Effector memory CD8-positive, alpha-beta T cell (primary cell): Measurements from ENCODE around the gene NNMT.
A peak's percentile ranks its signal among the peaks of the same experiment; 100 is the strongest.

Experiments used
- ATAC-seq: fragments of 150-1000 bp; cut with Tn5 transposase; replicated peaks from 2 replicates; pipeline ENCODE4 v1.10.0; 2021; ENCODE audit warnings: mild to moderate bottlenecking, moderate library complexity
- DNase-seq, 3 experiments: peaks; one replicate each; pipeline ENCODE4 v3.0.0; 2021
- H3K27ac Mint-ChIP-seq, 2 donors: one replicate each; pipeline ENCODE4 v1.8.0; 2022; ENCODE audit warnings: mild to moderate bottlenecking in 2 of 2, mixed read lengths in 2 of 2, moderate library complexity in 2 of 2
- H3K27me3 Mint-ChIP-seq, 2 donors: one replicate each; pipeline ENCODE4 v1.8.0; 2022; ENCODE audit warnings: mixed read lengths in 2 of 2
- H3K36me3 Mint-ChIP-seq: one replicate; pipeline ENCODE4 v1.8.0; 2022; ENCODE audit warnings: mild to moderate bottlenecking, moderate library complexity, mixed read lengths; ENCODE audit not compliant: insufficient read depth
- H3K4me1 Mint-ChIP-seq, 2 donors: one replicate each; pipeline ENCODE4 v1.8.0; 2022; ENCODE audit warnings: low read depth in 2 of 2, mixed read lengths in 2 of 2
- H3K4me3 Mint-ChIP-seq, 2 donors: one replicate each; pipeline ENCODE4 v1.8.0; 2022; ENCODE audit warnings: mild to moderate bottlenecking in 2 of 2, mixed read lengths in 2 of 2, moderate library complexity in 2 of 2
- H3K9me3 Mint-ChIP-seq, 2 donors: one replicate each; pipeline ENCODE4 v1.8.0; 2022; ENCODE audit warnings: mixed read lengths in 2 of 2

The NNMT gene

DNA sequence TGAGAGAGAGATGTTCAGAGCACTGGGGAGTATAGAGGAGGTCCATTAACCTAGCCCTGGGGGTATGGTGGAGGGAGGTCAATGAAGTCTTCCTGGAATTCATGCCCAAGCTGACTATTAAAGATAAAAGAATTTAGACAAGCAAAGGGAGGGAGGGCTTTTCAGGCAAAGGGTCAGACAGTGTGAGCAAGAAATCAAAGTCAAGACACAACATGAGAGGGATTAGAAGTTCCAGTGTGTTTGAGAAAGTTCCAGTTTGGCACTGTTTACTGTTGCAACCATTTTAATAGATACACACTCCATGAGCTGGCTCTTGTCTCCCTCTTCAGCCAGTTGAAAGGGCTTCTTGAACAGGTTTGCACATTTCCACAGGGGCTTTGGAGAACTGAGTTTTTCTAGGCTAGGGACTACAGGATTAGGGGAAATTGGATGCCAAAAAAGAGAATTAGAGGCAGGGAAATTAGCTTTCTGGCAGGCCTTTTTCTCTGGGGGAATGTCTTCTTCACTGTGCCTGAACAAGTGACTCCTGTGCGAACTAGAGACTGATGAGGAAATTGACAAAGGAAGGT lies 14.7 kb upstream of the NNMT start:
- DNase-seq: no peak
- no peaks in the 10 kb centered on the region for H3K9me3 Mint-ChIP-seq
- H3K36me3 Mint-ChIP-seq: no peaks in the 10 kb centered on the region
- H3K4me3 Mint-ChIP-seq: no peak overlapping the region
- ATAC-seq: no peak
- H3K27me3 Mint-ChIP-seq: peaks cover 40 to 41% of the 10 kb centered on the region in 2 donors
- H3K27ac Mint-ChIP-seq: no peak overlapping the region
- no peaks in the 10 kb centered on the region for H3K4me1 Mint-ChIP-seq

DNA sequence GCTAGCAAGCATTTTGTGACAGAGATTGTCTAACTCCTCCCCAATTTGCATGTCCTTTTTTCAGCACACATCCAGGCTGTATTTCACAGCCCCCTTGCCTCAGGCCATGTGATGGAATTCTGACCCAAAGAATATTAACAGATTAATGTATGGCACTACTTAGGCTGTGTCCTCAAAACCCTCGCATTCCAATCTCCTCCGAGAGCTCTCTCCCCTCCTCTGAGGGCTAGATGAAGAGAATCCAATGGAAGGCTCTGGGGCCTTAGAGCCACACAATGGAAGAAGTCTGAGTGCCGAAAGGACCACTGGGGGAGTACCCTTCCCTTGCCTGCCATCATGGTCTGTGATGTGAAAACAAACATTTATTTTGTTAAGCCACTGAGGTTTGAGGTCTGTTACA lies 13.7 kb upstream of the NNMT start:
- Mint-ChIP-seq H3K9me3 (no peaks in the 10 kb centered on the region), H3K4me1 (no peaks in the 10 kb centered on the region), H3K4me3 (no peak overlapping the region), H3K27me3 (peaks cover 36 to 37% of the 10 kb centered on the region in 2 donors), H3K36me3 (no peaks in the 10 kb centered on the region), H3K27ac (no peak overlapping the region)
- ATAC-seq: no peak
- no peak for DNase-seq

DNA sequence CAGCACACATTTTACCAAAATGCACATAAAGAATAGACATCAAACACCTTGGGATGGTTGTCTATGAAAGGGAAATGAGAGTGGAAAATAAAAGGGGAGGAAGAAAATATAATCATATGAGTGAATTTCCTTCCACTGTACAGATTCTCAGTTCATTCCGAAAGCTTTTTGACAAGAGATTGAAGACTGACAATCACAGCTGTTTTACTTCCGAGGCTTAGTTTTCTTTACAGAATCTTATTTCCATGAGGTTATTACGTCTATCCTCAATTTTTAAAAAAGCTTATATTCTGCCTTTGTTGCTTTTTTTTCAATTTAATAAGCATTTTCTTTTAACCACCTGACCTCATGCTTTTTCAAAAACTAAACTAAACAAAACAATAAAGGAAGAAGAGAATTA lies 12.8 kb upstream of the NNMT start:
- Mint-ChIP-seq H3K4me3 (no peak overlapping the region), H3K27ac (no peak overlapping the region), H3K4me1 (no peaks in the 10 kb centered on the region), H3K27me3 (peaks cover 32% of the 10 kb centered on the region in 2 donors), H3K36me3 (no peaks in the 10 kb centered on the region), H3K9me3 (no peaks in the 10 kb centered on the region)
- no peak for DNase-seq
- ATAC-seq: no peak

DNA sequence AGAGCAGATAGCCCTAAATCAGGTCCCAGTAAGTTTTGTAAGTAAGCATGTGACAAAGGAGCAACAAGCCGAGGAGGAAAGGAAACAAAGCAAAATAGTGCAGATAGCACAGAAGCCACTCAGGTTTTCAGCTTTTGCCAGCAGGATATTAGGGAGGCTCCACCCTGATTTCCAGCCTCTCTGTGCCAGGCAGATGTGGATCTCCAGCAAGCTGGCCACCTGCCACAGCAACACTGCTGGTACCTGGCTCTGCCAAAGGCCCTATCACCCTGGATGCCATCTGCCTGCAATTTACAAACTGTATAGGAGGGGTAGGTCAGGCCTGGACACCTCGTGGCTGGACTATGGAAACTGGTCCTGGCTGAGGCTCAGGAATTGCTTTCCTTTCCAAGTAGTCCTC lies 12.2 kb upstream of the NNMT start:
- DNase-seq (no peak), ATAC-seq (no peak)
- H3K27me3 Mint-ChIP-seq: peaks cover 26% of the 10 kb centered on the region in 2 donors
- no peaks in the 10 kb centered on the region for H3K4me1 Mint-ChIP-seq
- no peak overlapping the region for H3K27ac Mint-ChIP-seq
- H3K9me3 Mint-ChIP-seq: no peaks in the 10 kb centered on the region
- no peak overlapping the region for H3K4me3 Mint-ChIP-seq
- no peaks in the 10 kb centered on the region for H3K36me3 Mint-ChIP-seq

DNA sequence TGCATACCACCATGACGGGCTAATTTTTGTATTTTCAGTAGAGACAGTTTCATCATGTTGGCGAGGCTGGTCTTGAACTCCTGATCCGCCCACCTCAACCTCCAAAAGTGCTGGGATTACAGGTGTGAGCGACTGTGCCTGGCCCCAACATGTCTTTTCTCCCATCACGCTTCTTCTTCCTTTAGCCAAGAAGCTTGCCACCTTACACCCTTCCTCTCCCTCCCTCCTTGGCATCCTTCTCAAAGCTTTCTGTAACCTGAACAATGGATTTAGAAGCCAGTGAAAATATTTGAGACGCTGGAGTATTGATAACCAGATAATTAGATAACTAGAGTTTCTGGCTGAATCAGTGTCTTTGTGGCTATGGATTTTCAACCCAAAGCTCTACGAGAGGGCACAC lies 11.3 kb upstream of the NNMT start:
- no peak overlapping the region for H3K4me3 Mint-ChIP-seq
- no peak overlapping the region for H3K27ac Mint-ChIP-seq

DNA sequence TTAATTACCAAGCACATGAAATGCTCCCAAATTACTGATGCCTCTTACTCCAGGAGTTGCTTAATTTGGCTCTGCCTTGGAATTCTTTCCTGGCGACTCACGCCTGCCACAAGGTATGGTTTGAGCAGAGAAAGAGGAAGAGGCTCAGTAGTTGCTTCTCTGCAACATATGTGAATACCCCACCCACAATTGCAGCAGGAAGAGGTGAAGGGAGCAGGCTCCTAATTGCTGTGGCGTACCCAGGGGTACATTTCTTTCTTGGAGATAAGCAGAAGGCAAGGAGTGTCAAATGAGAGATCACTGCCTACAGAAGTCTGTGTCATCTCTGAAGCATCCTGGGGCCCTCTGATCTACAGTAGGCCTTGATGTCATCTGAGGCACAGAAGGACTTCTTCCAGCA lies 10.6 kb upstream of the NNMT start:
- H3K9me3 Mint-ChIP-seq: no peaks in the 10 kb centered on the region
- H3K4me3 Mint-ChIP-seq: no peak overlapping the region
- H3K4me1 Mint-ChIP-seq: no peaks in the 10 kb centered on the region
- H3K27ac Mint-ChIP-seq: no peak overlapping the region
- H3K27me3 Mint-ChIP-seq: peaks cover 10 to 14% of the 10 kb centered on the region in 2 donors
- ATAC-seq (no peak), DNase-seq (no peak)
- no peaks in the 10 kb centered on the region for H3K36me3 Mint-ChIP-seq

More for the DNA sequence above, 11.3 kb upstream of the NNMT start:
- H3K4me1 Mint-ChIP-seq: no peaks in the 10 kb centered on the region
- H3K9me3 Mint-ChIP-seq: no peaks in the 10 kb centered on the region
- DNase-seq: no peak
- ATAC-seq: no peak
- no peaks in the 10 kb centered on the region for H3K36me3 Mint-ChIP-seq
- H3K27me3 Mint-ChIP-seq: peaks cover 17% of the 10 kb centered on the region in 2 donors

DNA sequence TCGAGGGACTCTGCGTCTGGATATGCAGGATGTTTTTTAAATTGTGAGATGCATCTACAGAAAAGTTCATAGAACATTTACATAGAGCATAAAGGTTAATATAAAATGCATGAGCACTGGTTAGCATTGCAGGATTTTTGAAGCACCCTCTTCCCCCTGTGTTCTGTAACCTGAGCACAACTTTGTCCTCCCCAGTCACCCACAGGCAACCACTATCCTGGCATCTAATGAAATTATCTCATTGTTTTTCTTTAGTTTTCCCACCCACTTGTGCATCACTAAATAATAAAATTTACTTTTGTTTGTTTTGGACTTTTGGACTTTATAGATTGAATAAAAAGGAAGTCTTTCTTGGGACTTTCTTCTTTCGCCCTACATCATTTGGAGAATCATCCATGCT lies 10.0 kb upstream of the NNMT start:
- no peaks in the 10 kb centered on the region for H3K36me3 Mint-ChIP-seq
- no peaks in the 10 kb centered on the region for H3K4me1 Mint-ChIP-seq
- H3K9me3 Mint-ChIP-seq: no peaks in the 10 kb centered on the region
- no peak for ATAC-seq
- H3K27me3 Mint-ChIP-seq: peaks cover 4 to 12% of the 10 kb centered on the region in 2 donors
- DNase-seq: no peak
- no peak overlapping the region for H3K4me3 Mint-ChIP-seq
- H3K27ac Mint-ChIP-seq: no peak overlapping the region

DNA sequence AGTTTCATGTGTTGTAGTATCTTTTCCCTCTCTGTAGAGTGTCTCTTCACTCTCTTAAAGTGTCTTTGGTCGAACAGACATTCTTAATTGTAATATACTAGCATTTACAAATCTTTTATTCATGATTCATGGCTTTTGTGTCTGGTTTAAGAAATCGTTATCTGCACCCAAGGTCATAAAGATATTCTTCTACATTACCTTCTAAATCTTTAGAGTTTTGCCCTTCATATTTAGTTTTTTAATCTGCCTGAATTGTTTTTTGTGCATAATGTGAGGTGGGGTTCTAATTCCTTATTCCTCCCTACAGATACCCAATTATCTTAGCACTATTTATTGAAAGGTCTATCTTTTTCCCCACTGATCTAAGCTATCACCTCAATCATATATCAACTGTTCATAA lies 9.0 kb upstream of the NNMT start:
- ATAC-seq (no peak), DNase-seq (no peak)
- H3K36me3 Mint-ChIP-seq: no peaks in the 10 kb centered on the region
- no peak overlapping the region for H3K4me3 Mint-ChIP-seq
- H3K9me3 Mint-ChIP-seq: no peaks in the 10 kb centered on the region
- H3K4me1 Mint-ChIP-seq: no peaks in the 10 kb centered on the region
- H3K27me3 Mint-ChIP-seq: peaks cover 0 to 12% of the 10 kb centered on the region in 2 donors
- H3K27ac Mint-ChIP-seq: no peak overlapping the region

DNA sequence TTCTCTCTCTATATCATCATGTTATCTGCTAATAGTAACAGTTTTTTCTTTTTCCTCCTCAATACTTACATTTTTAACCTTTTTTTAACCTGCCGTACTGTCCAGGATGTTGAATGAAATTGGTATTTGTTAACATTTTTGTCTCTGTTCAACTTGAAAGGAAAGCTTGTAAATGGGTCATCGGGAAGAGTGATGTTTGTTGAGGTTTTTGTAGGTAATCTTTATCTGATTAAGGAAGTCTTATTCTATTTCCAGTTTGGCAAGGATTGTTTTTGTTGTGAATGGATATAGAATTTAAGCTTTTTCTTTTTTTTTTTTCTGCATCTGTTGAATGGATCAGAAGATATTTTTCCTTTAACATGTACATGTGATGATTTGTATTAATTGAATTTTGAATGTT lies 8.1 kb upstream of the NNMT start:
- Mint-ChIP-seq H3K4me1 (no peaks in the 10 kb centered on the region), H3K36me3 (no peaks in the 10 kb centered on the region), H3K27ac (no peak overlapping the region), H3K27me3 (peaks cover 0 to 8% of the 10 kb centered on the region in 2 donors), H3K9me3 (no peaks in the 10 kb centered on the region), H3K4me3 (no peak overlapping the region)
- ATAC-seq (no peak), DNase-seq (no peak)

DNA sequence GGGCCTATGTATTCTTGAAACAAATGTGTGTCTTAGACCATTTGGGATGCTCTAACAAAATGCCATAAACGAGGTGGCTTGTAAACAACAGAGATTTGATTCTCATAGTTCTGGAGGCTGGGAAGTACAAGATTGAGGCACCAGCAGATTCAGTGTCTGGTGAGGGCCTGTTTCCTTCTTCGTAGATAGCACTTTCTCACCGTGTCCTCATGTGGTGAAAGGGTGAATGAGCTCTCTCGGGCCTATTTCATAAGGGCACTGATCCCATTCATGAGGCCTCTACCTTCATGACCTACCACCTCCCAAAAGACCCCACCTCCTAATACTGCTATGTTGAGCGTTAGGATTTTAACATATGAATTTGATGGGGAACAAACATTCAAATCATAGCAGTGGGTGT lies 6.4 kb upstream of the NNMT start:
- Mint-ChIP-seq H3K4me1 (no peaks in the 10 kb centered on the region), H3K27ac (no peak overlapping the region), H3K4me3 (no peak overlapping the region), H3K9me3 (no peaks in the 10 kb centered on the region), H3K27me3 (peaks cover 9 to 12% of the 10 kb centered on the region in 2 donors), H3K36me3 (no peaks in the 10 kb centered on the region)
- DNase-seq (no peak), ATAC-seq (no peak)

DNA sequence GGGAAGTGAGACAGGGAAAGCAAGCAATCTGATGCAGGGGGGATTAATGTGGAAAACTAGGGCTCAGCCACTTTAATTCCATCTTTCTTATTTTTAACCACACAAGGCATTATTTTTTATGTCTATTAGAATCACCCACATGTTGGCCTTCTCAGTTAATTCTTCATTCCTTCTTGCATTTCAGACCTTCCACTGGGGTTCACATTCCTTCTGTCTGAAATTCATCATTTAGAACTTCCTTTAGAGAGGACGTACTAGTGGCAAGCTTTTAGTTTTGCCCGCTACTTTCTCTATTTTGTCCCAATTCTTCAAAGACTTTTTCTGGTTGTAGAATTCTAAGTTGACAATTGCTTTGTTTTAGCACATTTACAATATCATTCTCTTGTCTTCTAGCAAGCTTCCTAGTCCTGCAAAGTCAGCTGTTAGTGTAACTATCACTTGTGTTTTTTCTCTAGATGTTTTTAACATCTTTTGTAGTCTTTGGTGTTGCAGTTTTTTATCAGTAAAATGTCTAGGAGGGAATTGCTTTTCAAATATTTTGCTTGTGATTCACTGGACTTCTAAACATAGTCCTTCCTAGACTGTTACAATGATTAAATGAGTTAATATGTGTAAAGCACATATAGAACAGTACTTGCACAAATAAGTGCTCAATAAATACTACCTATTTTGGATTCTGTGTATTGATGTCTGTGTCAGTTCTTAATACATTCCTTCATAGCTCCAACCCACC lies 5.5 kb upstream of the NNMT start:
- Mint-ChIP-seq H3K36me3 (no peaks in the 10 kb centered on the region), H3K9me3 (no peaks in the 10 kb centered on the region), H3K4me3 (no peak overlapping the region), H3K4me1 (no peaks in the 10 kb centered on the region), H3K27me3 (peaks cover 10 to 12% of the 10 kb centered on the region in 2 donors), H3K27ac (no peak overlapping the region)
- DNase-seq (no peak), ATAC-seq (no peak)

DNA sequence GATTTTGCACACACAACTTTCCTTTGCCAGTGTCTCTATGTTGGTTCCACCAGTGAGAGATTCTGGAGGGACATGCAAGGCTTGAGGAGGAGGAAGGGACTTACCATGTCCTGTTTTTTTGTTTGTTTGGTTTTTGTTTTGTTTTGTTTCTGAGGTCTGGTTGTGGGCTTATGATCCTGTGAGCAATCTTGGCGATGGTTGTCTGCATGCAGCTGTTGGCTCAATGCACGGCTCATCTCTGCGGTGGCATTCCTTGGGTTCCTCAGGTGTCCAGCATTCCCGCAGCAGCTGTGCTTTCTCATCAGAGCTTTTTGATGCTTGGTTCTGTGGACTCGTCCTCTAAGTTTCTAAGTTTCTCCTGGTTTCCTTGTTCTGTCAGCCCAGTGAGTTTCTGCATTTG lies 4.8 kb upstream of the NNMT start:
- no peaks in the 10 kb centered on the region for H3K9me3 Mint-ChIP-seq
- no peaks in the 10 kb centered on the region for H3K36me3 Mint-ChIP-seq
- no peaks in the 10 kb centered on the region for H3K4me1 Mint-ChIP-seq
- no peak overlapping the region for H3K27ac Mint-ChIP-seq
- H3K27me3 Mint-ChIP-seq: peaks cover 17 to 18% of the 10 kb centered on the region in 2 donors
- no peak for ATAC-seq
- no peak for DNase-seq
- no peak overlapping the region for H3K4me3 Mint-ChIP-seq

DNA sequence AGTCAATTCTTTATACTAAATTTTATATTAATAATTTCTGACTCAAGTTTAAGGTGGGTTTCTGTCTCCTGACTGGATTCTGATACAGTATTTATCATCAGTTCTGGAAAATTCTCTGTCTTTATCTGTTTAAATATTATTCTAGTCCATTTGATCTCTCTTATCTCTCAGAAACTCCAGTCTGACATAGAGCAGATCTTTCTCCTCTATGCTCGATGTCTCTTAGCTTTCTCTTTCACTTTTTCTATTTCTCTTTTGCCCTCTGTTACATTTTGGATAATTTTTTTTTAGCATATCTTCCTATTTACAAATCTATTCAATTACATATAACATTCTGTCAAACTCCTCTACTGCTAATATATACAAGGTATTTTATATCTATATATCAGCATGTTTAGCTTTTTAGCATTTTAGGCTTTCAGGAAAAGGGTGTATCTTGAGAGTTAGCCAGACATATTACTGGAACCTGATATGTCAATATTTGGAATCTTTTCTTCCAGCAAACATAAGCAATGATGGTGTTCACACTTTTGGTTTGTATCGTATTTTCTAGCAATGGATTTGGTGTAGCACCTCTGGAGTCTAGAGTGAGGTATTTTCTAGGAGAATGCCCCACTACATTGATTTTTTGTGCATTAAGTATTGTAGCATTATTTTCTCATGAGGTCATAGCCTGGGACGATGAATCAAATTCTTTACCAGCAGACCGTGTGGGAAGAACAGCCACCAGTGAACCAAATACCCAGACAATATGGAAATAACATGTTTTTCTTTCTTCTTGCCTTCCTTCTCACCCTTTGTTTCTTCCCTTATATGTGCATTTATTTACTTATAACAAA lies 4.1 kb upstream of the NNMT start:
- Mint-ChIP-seq H3K36me3 (no peaks in the 10 kb centered on the region), H3K9me3 (no peaks in the 10 kb centered on the region), H3K27me3 (peaks cover 17 to 18% of the 10 kb centered on the region in 2 donors), H3K4me1 (no peaks in the 10 kb centered on the region), H3K4me3 (peak overlapping the region in 1 of 2 donors; percentile 24), H3K27ac (no peak overlapping the region)
- DNase-seq (no peak), ATAC-seq (no peak)
